Tibial nerve (tissue), 4 donors: ENCODE measurements around the gene KCNN4. TPM values are rescaled to one million over a fixed set of nuclear protein-coding genes. Genes with fewer than 3 reads are reported as not detected.
"Not testable (repeated sequence)": the region's sequence is repeated elsewhere in the genome, so short reads cannot be mapped to it uniquely, and the experiment has no call there.

Experiments
- DNase-seq, 2 donors: peaks; one replicate each; pipeline ENCODE4 v3.0.0-alpha.2; 2019; ENCODE audit warnings: low spot score in 2 of 2
- H3K27ac ChIP-seq, 4 donors: fragments of 200-600 bp; sonication (generic) in 3 of 4; one replicate each; pipeline ENCODE4 v1.5.1; 2017 to 2019; ENCODE audit warnings: mild to moderate bottlenecking in 1 of 4
- H3K27me3 ChIP-seq, 2 donors: fragments of 200-600 bp; sonication (generic) in 1 of 2; one replicate each; pipeline versions ENCODE4 v1.5.1 to v1.6.0; 2017 to 2019
- H3K36me3 ChIP-seq, 3 donors: fragments of 200-600 bp; sonication (generic); one replicate each; pipeline ENCODE4 v1.5.1; 2018 to 2019
- H3K4me1 ChIP-seq, 4 donors: fragments of 200-600 bp; sonication (generic) in 3 of 4; one replicate each; pipeline ENCODE4 v1.5.1; 2017 to 2019
- H3K4me3 ChIP-seq, 4 donors: fragments of 200-600 bp; sonication (generic) in 3 of 4; one replicate each; pipeline ENCODE4 v1.5.1; 2017 to 2019; ENCODE audit warnings: mild to moderate bottlenecking in 1 of 4, moderate library complexity in 1 of 4
- H3K9me3 ChIP-seq, 4 donors: fragments of 200-600 bp; sonication (generic) in 3 of 4; one replicate each; pipeline ENCODE4 v1.5.1; 2017 to 2019
- EP300 ChIP-seq, 2 donors: sonication (generic); formaldehyde crosslinking; IDR thresholded peaks; one replicate each; pipeline ENCODE4 v1.6.1; 2017; ENCODE audit warnings: antibody characterized with exemption in 2 of 2, mild to moderate bottlenecking in 1 of 2
- POLR2A ChIP-seq, 2 donors: fragments of 450-650 bp; IDR thresholded peaks; one replicate each; pipeline ENCODE4 v1.6.1; 2017; ENCODE audit warnings: antibody characterized with exemption in 2 of 2, mild to moderate bottlenecking in 2 of 2, moderate library complexity in 2 of 2
- WGBS, 2 donors: methylation state at CpG; one replicate each; pipeline ENCODE4 v1.1.5; 2018; 5-methylcytosine and 5-hydroxymethylcytosine counted together
- total RNA-seq, 4 donors: library from RNA; depleted of rRNA; stranded (reverse); fragments of >200 nt; gene quantifications; one replicate each; pipeline ENCODE4 v1.1.0, GENCODE V29; 2016
- TF ChIP-seq, protein P1 (sequence below), 5 experiments: fragments of 200-600 bp in 3 of 5; fragments of 450-650 bp in 2 of 5; sonication (generic) in 3 of 5; IDR thresholded peaks; one replicate each; pipeline ENCODE4 v1.5.1; 2016 to 2019; ENCODE audit warnings: antibody characterized with exemption in 5 of 5, mild to moderate bottlenecking in 3 of 5, moderate library complexity in 2 of 5

KCNN4 gene
- total RNA-seq, 4 donors from 2014 or later: 4.6 to 18.3 (median 6.8) TPM

DNA sequence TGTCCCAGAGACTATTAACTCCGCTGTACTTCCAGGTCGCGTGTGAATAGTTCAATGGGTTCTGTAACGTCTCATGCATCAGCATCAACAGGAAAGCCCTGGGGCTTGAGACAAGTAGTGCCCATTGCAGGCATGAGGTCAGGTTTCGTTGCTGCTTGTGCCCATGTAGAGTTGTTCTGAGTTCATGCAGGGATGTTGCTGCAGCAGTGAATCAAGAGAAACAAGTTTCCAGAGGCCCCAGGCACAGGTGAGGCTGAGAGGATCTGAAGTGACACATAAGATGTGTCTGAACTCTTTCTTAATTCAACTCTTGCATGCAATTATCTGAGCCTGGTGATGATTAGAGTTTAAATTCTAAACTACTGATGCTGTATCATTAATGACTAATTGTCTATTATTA is 37.7 kb upstream of the KCNN4 start:
- Histone ChIP-seq H3K9me3 (no peaks in the 10 kb centered on the region), H3K36me3 (no peaks in the 10 kb centered on the region), H3K4me3 (no peak overlapping the region), H3K4me1 (peaks cover 0 to 10% (median 0%) of the 10 kb centered on the region in 4 donors), H3K27me3 (peaks cover 0 to 17% of the 10 kb centered on the region in 2 donors), H3K27ac (no peak overlapping the region)
- no peak for DNase-seq
- no peak for TF ChIP-seq EP300 (IDR thresholded peaks at IDR 0.05)
- TF ChIP-seq, protein P1, sequence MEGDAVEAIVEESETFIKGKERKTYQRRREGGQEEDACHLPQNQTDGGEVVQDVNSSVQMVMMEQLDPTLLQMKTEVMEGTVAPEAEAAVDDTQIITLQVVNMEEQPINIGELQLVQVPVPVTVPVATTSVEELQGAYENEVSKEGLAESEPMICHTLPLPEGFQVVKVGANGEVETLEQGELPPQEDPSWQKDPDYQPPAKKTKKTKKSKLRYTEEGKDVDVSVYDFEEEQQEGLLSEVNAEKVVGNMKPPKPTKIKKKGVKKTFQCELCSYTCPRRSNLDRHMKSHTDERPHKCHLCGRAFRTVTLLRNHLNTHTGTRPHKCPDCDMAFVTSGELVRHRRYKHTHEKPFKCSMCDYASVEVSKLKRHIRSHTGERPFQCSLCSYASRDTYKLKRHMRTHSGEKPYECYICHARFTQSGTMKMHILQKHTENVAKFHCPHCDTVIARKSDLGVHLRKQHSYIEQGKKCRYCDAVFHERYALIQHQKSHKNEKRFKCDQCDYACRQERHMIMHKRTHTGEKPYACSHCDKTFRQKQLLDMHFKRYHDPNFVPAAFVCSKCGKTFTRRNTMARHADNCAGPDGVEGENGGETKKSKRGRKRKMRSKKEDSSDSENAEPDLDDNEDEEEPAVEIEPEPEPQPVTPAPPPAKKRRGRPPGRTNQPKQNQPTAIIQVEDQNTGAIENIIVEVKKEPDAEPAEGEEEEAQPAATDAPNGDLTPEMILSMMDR (IDR thresholded peaks at IDR 0.05): no peak
- TF ChIP-seq POLR2A (IDR thresholded peaks at IDR 0.05): no peak
- 82 to 86% methylated on average over 5 of the region's 5 CpGs for WGBS, 2 donors

DNA sequence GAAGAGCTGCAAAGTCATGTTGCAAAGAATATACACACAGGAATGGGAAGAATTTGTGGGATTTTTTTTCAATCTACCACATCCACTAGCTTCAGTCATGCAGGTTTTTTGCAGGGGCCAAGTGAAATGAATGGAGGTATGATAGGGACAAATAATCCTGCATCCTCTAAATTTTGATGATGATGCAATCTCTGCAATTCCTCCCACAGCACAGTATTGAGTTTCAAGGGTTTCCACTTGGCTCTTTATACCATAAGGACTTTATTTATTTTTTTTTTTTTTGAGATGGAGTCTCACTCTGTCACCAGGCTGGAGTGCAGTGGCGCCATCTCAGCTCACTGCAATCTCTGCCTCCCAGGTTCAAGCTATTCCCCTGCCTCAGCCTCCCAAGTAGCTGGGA is 36.7 kb upstream of the KCNN4 start:
- H3K4me3 ChIP-seq, DNase-seq, H3K27ac ChIP-seq, H3K36me3 ChIP-seq, H3K9me3 ChIP-seq: not testable (repeated sequence)
- peaks cover 0 to 10% (median 0%) of the 10 kb centered on the region in 4 donors for H3K4me1 ChIP-seq
- peaks cover 0 to 17% of the 10 kb centered on the region in 2 donors for H3K27me3 ChIP-seq
- WGBS, 2 donors: 81 to 85% methylated on average over 1 of the region's 1 CpG

- 84 to 86% methylated on average over 5 of the region's 5 CpGs for WGBS, 2 donors
- H3K4me1 ChIP-seq: peaks cover 0 to under 1% (median 0%) of the 10 kb centered on the region in 4 donors
- TF ChIP-seq EP300 (IDR thresholded peaks at IDR 0.05) (no peak), POLR2A (IDR thresholded peaks at IDR 0.05) (no peak)
- TF ChIP-seq, protein P1 (IDR thresholded peaks at IDR 0.05): no peak
- H3K36me3 ChIP-seq: no peaks in the 10 kb centered on the region
- H3K4me3 ChIP-seq: no peak overlapping the region
- H3K9me3 ChIP-seq: no peaks in the 10 kb centered on the region
- H3K27me3 ChIP-seq: no peaks in the 10 kb centered on the region
- H3K27ac ChIP-seq: no peak overlapping the region
- DNase-seq: no peak
Observed at GRCh38 chr19:43814663-43815352, 34.0 kb upstream of the KCNN4 start.

GRCh38 chr19:43812688-43813087 is 31.9 kb upstream of the KCNN4 start:
- Histone ChIP-seq H3K27ac (no peak overlapping the region), H3K9me3 (no peaks in the 10 kb centered on the region), H3K4me3 (no peak overlapping the region), H3K36me3 (no peaks in the 10 kb centered on the region), H3K27me3 (no peaks in the 10 kb centered on the region), H3K4me1 (no peaks in the 10 kb centered on the region)
- TF ChIP-seq, protein P1 (IDR thresholded peaks at IDR 0.05): no peak
- TF ChIP-seq EP300 (IDR thresholded peaks at IDR 0.05): no peak
- no peak for TF ChIP-seq POLR2A (IDR thresholded peaks at IDR 0.05)
- no peak for DNase-seq
- 72 to 74% methylated on average over 6 of the region's 6 CpGs for WGBS, 2 donors

- TF ChIP-seq POLR2A (IDR thresholded peaks at IDR 0.05) (no peak), EP300 (IDR thresholded peaks at IDR 0.05) (no peak)
- TF ChIP-seq, protein P1 (IDR thresholded peaks at IDR 0.05): no peak
- Histone ChIP-seq H3K27me3 (no peaks in the 10 kb centered on the region), H3K36me3 (no peaks in the 10 kb centered on the region), H3K4me1 (no peaks in the 10 kb centered on the region), H3K27ac (no peak overlapping the region), H3K9me3 (no peaks in the 10 kb centered on the region), H3K4me3 (no peak overlapping the region)
- WGBS, 2 donors: 72% methylated on average over 1 of the region's 1 CpG
- DNase-seq: no peak
Observed at GRCh38 chr19:43812259-43812658, 31.5 kb upstream of the KCNN4 start.
